Nephron (organoid): ENCODE results near the gene ABCC6.

Experiments
- H3K27ac Mint-ChIP-seq, 3 experiments: 2 replicates each; pipeline ENCODE4 v1.8.0; 2020; ENCODE audit warnings: mixed read lengths in 3 of 3, mild to moderate bottlenecking in 2 of 3, moderate library complexity in 1 of 3
- H3K27me3 Mint-ChIP-seq: 2 replicates; pipeline ENCODE4 v1.8.0; 2021; ENCODE audit warnings: low read depth, mild to moderate bottlenecking, moderate library complexity, mixed read lengths
- H3K36me3 Mint-ChIP-seq: 2 replicates; pipeline ENCODE4 v1.8.0; 2020; ENCODE audit warnings: low read depth, mixed read lengths
- H3K4me1 Mint-ChIP-seq: 2 replicates; pipeline ENCODE4 v1.8.0; 2020; ENCODE audit warnings: mixed read lengths
- H3K4me3 Mint-ChIP-seq, 3 experiments: 2 replicates each; pipeline ENCODE4 v1.8.0; 2020; ENCODE audit warnings: mild to moderate bottlenecking in 3 of 3, mixed read lengths in 3 of 3, moderate library complexity in 2 of 3
- H3K9me3 Mint-ChIP-seq: 2 replicates; pipeline ENCODE4 v1.8.0; 2020; ENCODE audit warnings: mixed read lengths
- CTCF ChIP-seq, 3 experiments: fragments of 200-600 bp; sonication (generic); IDR thresholded peaks; one replicate each; pipeline ENCODE4 v1.5.0; 2021; ENCODE audit warnings: antibody characterized with exemption in 3 of 3; ENCODE audit not compliant: unreplicated experiment in 3 of 3

Gene ABCC6

GRCh38 chr16:16168431-16168830 lies 54.9 kb downstream of the ABCC6 start:
- H3K9me3 Mint-ChIP-seq, result no peaks in the 10 kb centered on the region
- no peak overlapping the region for H3K4me3 Mint-ChIP-seq
- no peak for TF ChIP-seq CTCF (IDR thresholded peaks at IDR 0.05; ENCODE audit: unreplicated experiment in 3 of 3)
- no peaks in the 10 kb centered on the region for H3K27me3 Mint-ChIP-seq
- peaks cover 5% of the 10 kb centered on the region for H3K36me3 Mint-ChIP-seq
- H3K4me1 Mint-ChIP-seq, result no peaks in the 10 kb centered on the region
- no peak overlapping the region for H3K27ac Mint-ChIP-seq

- no peaks in the 10 kb centered on the region for H3K9me3 Mint-ChIP-seq
- H3K4me1 Mint-ChIP-seq, result no peaks in the 10 kb centered on the region
- no peaks in the 10 kb centered on the region for H3K27me3 Mint-ChIP-seq
- no peak overlapping the region for H3K4me3 Mint-ChIP-seq
- no peak for TF ChIP-seq CTCF (IDR thresholded peaks at IDR 0.05; ENCODE audit: unreplicated experiment in 3 of 3)
- H3K36me3 Mint-ChIP-seq, result peaks cover 5% of the 10 kb centered on the region
- no peak overlapping the region for H3K27ac Mint-ChIP-seq
Measured at GRCh38 chr16:16167927-16168326, 55.4 kb downstream of the ABCC6 start.

- Mint-ChIP-seq H3K36me3 (peaks cover 12% of the 10 kb centered on the region), H3K27ac (no peak overlapping the region), H3K27me3 (no peaks in the 10 kb centered on the region), H3K9me3 (peaks cover 2% of the 10 kb centered on the region), H3K4me3 (no peak overlapping the region), H3K4me1 (no peaks in the 10 kb centered on the region)
- no peak for TF ChIP-seq CTCF (IDR thresholded peaks at IDR 0.05; ENCODE audit: unreplicated experiment in 3 of 3)
Measured at GRCh38 chr16:16166949-16167348, 56.3 kb downstream of the ABCC6 start.

- H3K9me3 Mint-ChIP-seq, result peaks cover 6% of the 10 kb centered on the region
- TF ChIP-seq CTCF (IDR thresholded peaks at IDR 0.05; ENCODE audit: unreplicated experiment in 3 of 3), result no peak
- no peak overlapping the region for H3K27ac Mint-ChIP-seq
- H3K36me3 Mint-ChIP-seq, result peaks cover 18% of the 10 kb centered on the region
- H3K4me3 Mint-ChIP-seq, result no peak overlapping the region
- H3K4me1 Mint-ChIP-seq, result no peaks in the 10 kb centered on the region
- no peaks in the 10 kb centered on the region for H3K27me3 Mint-ChIP-seq
Measured at GRCh38 chr16:16166085-16166484, 57.2 kb downstream of the ABCC6 start.

GRCh38 chr16:16164243-16164642 lies 59.1 kb downstream of the ABCC6 start:
- no peaks in the 10 kb centered on the region for H3K27me3 Mint-ChIP-seq
- no peak for TF ChIP-seq CTCF (IDR thresholded peaks at IDR 0.05; ENCODE audit: unreplicated experiment in 3 of 3)
- H3K4me3 Mint-ChIP-seq, result no peak overlapping the region
- H3K27ac Mint-ChIP-seq, result no peak overlapping the region
- no peaks in the 10 kb centered on the region for H3K4me1 Mint-ChIP-seq
- peaks cover 30% of the 10 kb centered on the region for H3K36me3 Mint-ChIP-seq
- H3K9me3 Mint-ChIP-seq, result peaks cover 15% of the 10 kb centered on the region

- peaks cover 22% of the 10 kb centered on the region for H3K9me3 Mint-ChIP-seq
- H3K4me3 Mint-ChIP-seq, result no peak overlapping the region
- H3K27me3 Mint-ChIP-seq, result no peaks in the 10 kb centered on the region
- H3K36me3 Mint-ChIP-seq, result peaks cover 36% of the 10 kb centered on the region
- no peaks in the 10 kb centered on the region for H3K4me1 Mint-ChIP-seq
- H3K27ac Mint-ChIP-seq, result no peak overlapping the region
- TF ChIP-seq CTCF (IDR thresholded peaks at IDR 0.05; ENCODE audit: unreplicated experiment in 3 of 3), result no peak
Measured at GRCh38 chr16:16163571-16163970, 59.7 kb downstream of the ABCC6 start.
